PC-3 (cell line): Measurements from ENCODE around the gene ZNF287. TPM values are rescaled to one million over a fixed set of nuclear protein-coding genes. Genes with fewer than 3 reads are reported as not detected.

Source experiments
- ATAC-seq: fragments of 200-7000 bp; cut with Tn5 transposase; 2 replicates; pipeline ENCODE4 v1.9.1; 2020; ENCODE audit warnings: mild to moderate bottlenecking, moderate library complexity
- BruUV-seq: library from RNA; stranded (reverse); fragments of 400-500 nt; replicated peaks from 2 replicates; lab custom pipeline; 2021; lab: Mats Ljungman, UMichigan
- CTCF ChIA-PET: fragments of 300-600 bp; sonication (Branson Sonifier 250); formaldehyde crosslinking; loops from one replicate; lab custom pipeline; 2022; ENCODE audit warnings: antibody characterized with exemption; lab: Charles Lee
- POLR2A ChIA-PET: fragments of 300-600 bp; sonication (Branson Sonifier 250); formaldehyde crosslinking; loops from one replicate; lab custom pipeline; 2022; ENCODE audit warnings: antibody characterized with exemption; ENCODE audit not compliant: unreplicated experiment; lab: Charles Lee
- DNase-seq: peaks from one replicate; pipeline ENCODE4 v3.0.0-alpha.2; 2015
- H2AFZ ChIP-seq: fragments of 300-600 bp; sonication (generic); 2 replicates; pipeline ENCODE4 v1.6.0; 2016; ENCODE audit warnings: antibody characterized with exemption, low read length
- H3F3A ChIP-seq: fragments of 300-600 bp; sonication (generic); one replicate; pipeline ENCODE4 v1.6.0; 2017; ENCODE audit warnings: antibody characterized with exemption, low read length, control low read depth, mild to moderate bottlenecking; ENCODE audit not compliant: unreplicated experiment
- H3K27ac ChIP-seq: fragments of 300-600 bp; sonication (generic); 2 replicates; pipeline ENCODE4 v1.5.1; 2016; ENCODE audit warnings: mild to moderate bottlenecking, low read length
- H3K27me3 ChIP-seq: fragments of 300-600 bp; sonication (generic); 2 replicates; pipeline ENCODE4 v1.6.1; 2016; ENCODE audit warnings: low read length, mixed read lengths
- H3K36me3 ChIP-seq: fragments of 300-600 bp; sonication (generic); 2 replicates; pipeline ENCODE4 v1.6.1; 2016; ENCODE audit warnings: low read depth, mixed run types, low read length, mixed read lengths
- H3K4me1 ChIP-seq: fragments of 300-600 bp; sonication (generic); 2 replicates; pipeline ENCODE4 v1.5.1; 2016; ENCODE audit warnings: low read length; ENCODE audit not compliant: insufficient read depth
- H3K4me2 ChIP-seq: fragments of 300-600 bp; sonication (generic); 2 replicates; pipeline ENCODE4 v1.6.0; 2016; ENCODE audit warnings: low read length
- H3K4me3 ChIP-seq: fragments of 300-600 bp; sonication (generic); 2 replicates; pipeline ENCODE4 v1.5.1; 2016; ENCODE audit warnings: mild to moderate bottlenecking, low read length, mixed read lengths
- H3K79me2 ChIP-seq: fragments of 300-600 bp; sonication (generic); 2 replicates; pipeline ENCODE4 v1.6.1; 2017; ENCODE audit warnings: low read length, mixed read lengths
- H3K9ac ChIP-seq: fragments of 300-600 bp; sonication (generic); 2 replicates; pipeline ENCODE4 v1.6.0; 2016; ENCODE audit warnings: mild to moderate bottlenecking, low read length
- H3K9me2 ChIP-seq: fragments of 300-600 bp; sonication (generic); replicated peaks from 2 replicates; pipeline ENCODE4 v1.6.1; 2016; ENCODE audit warnings: mixed run types, low read length, mixed read lengths
- H3K9me3 ChIP-seq: fragments of 300-600 bp; sonication (generic); 2 replicates; pipeline ENCODE4 v1.6.1; 2016; ENCODE audit warnings: low read length, mixed read lengths
- H4K20me1 ChIP-seq: fragments of 300-600 bp; sonication (generic); 2 replicates; pipeline ENCODE4 v1.6.1; 2016; ENCODE audit warnings: low read length, mixed read lengths
- EZH2 ChIP-seq: fragments of 300-600 bp; sonication (generic); IDR thresholded peaks from one replicate; pipeline ENCODE4 v1.6.1; 2017; ENCODE audit warnings: antibody characterized with exemption, mild to moderate bottlenecking, low read length; ENCODE audit not compliant: unreplicated experiment
- EZH2phosphoT487 ChIP-seq: fragments of 300-600 bp; sonication (generic); IDR thresholded peaks from 2 replicates; pipeline ENCODE4 v1.6.1; 2018; ENCODE audit warnings: mild to moderate bottlenecking, antibody characterized with exemption, low read length, borderline replicate concordance
- intact Hi-C: fragments of 100-400 bp; cut with micrococcal nuclease; formaldehyde crosslinking; loops from 2 replicates; pipeline ENCODE4 v1.9.0; 2023
- total RNA-seq: library from RNA; depleted of rRNA; stranded (reverse); fragments of >200 nt; gene quantifications from 2 replicates; pipeline ENCODE4 v1.2.3, GENCODE V29; 2014
- TF ChIP-seq, protein P1 (sequence below): fragments of 300-600 bp; sonication (generic); conservative IDR thresholded peaks from 2 replicates; pipeline ENCODE4 v1.5.1; 2017; ENCODE audit warnings: antibody characterized with exemption, low read depth, mild to moderate bottlenecking, low read length

Gene ZNF287
- total RNA-seq, 1 experiment from 2014 or later = 14.0 TPM

DNA sequence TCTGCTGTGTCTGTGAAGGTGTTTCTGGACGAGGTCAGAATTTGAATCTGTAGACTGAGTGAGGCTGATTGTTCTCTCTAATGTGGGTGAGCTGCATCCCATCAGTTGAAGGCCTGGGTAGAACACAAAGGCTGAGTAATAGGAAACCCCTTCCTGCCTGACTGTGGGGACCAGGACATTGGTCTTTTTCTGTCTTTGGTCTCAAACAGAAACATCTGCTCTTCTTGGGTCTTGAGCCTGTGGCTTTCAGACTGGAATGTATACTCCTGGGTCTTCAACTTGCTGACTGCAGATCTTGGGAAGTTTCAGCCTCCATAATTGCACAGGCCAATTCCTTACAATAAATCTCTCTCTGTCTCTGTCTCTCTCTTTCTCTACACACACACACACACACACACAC, 57.4 kb downstream of the ZNF287 start:
- Histone ChIP-seq H3K9me3 (no peaks in the 10 kb centered on the region), H3F3A (no peaks in the 10 kb centered on the region), H3K27ac (no peak overlapping the region), H3K9me2 (no peaks in the 10 kb centered on the region), H3K4me3 (no peak overlapping the region), H3K4me2 (no peak overlapping the region), H2AFZ (no peak overlapping the region), H4K20me1 (no peaks in the 10 kb centered on the region), H3K79me2 (no peaks in the 10 kb centered on the region), H3K9ac (no peak overlapping the region), H3K27me3 (no peaks in the 10 kb centered on the region), H3K36me3 (no peaks in the 10 kb centered on the region), H3K4me1 (peaks cover 5% of the 10 kb centered on the region; the same call in 1 of the 2 replicates)
- ATAC-seq (no peak), DNase-seq (no peak)
- intact Hi-C loops = no loop called here
- BruUV-seq = no TSS peak
- CTCF ChIA-PET = no interaction called here
- TF ChIP-seq, protein P1, sequence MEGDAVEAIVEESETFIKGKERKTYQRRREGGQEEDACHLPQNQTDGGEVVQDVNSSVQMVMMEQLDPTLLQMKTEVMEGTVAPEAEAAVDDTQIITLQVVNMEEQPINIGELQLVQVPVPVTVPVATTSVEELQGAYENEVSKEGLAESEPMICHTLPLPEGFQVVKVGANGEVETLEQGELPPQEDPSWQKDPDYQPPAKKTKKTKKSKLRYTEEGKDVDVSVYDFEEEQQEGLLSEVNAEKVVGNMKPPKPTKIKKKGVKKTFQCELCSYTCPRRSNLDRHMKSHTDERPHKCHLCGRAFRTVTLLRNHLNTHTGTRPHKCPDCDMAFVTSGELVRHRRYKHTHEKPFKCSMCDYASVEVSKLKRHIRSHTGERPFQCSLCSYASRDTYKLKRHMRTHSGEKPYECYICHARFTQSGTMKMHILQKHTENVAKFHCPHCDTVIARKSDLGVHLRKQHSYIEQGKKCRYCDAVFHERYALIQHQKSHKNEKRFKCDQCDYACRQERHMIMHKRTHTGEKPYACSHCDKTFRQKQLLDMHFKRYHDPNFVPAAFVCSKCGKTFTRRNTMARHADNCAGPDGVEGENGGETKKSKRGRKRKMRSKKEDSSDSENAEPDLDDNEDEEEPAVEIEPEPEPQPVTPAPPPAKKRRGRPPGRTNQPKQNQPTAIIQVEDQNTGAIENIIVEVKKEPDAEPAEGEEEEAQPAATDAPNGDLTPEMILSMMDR = no peak
- TF ChIP-seq EZH2phosphoT487 (no peak), EZH2 (no peak)
- POLR2A ChIA-PET = no interaction called here

DNA sequence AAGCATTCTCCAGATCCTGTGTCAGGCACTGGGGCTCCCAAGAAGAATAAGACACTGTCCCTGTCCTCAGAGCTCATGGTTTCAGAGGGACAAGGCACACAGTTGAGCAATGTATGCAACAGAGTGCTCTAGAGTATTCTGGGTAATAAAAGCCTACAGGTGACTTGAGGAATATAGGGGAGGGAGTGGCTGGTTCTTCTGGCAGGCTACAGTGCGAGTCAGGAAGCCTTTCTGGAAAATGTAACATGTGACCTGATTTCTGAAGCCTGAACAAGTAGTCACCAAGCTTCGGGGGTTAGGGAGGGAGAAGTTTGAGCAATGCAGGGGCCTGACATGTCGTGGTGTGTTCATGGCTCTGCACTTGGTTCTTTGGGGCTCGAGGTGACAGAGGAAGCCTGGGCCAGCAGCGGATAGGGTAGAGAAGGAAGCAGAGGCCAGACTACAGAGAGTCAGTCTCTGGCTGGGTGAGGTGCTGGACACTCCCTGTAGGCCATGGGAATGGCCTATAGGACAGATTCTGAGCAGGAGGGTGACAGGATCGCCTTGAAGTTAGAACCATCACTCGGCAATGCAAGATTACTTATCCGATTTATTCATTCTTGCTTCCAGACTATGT, 61.0 kb downstream of the ZNF287 start:
- Histone ChIP-seq H3K4me2 (no peak overlapping the region), H3K27ac (no peak overlapping the region), H2AFZ (no peak overlapping the region), H3K4me1 (no peaks in the 10 kb centered on the region), H3K9me3 (no peaks in the 10 kb centered on the region), H3K36me3 (no peaks in the 10 kb centered on the region), H4K20me1 (no peaks in the 10 kb centered on the region), H3F3A (no peaks in the 10 kb centered on the region), H3K79me2 (no peaks in the 10 kb centered on the region), H3K9me2 (no peaks in the 10 kb centered on the region), H3K4me3 (no peak overlapping the region), H3K27me3 (no peaks in the 10 kb centered on the region), H3K9ac (no peak overlapping the region)
- TF ChIP-seq EZH2 (no peak), EZH2phosphoT487 (no peak)
- TF ChIP-seq, protein P1 = no peak
- intact Hi-C loops = no loop called here
- ChIA-PET POLR2A (no interaction called here), CTCF (no interaction called here)
- BruUV-seq = no TSS peak
- no peak for ATAC-seq
- DNase-seq = peak; percentile 25

DNA sequence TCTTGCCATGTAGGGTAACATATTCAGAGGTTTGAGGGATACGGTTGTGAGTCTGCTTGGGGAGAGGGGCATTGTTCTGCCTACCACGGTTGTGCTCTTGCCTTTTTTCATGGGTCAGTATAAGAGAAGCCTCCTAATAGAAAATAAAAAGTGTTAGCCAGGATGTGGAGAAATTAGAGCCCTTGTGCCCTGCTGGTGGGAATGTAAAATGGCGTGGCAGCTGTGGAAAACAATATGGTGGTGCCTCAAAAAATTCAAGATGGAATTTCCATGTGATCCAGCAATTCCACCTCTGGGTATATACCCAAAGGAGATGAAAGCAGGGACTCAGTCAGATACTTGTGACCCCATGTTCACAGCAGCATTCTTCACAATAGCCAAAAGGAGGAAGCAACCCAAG, 62.8 kb downstream of the ZNF287 start:
- Histone ChIP-seq H3K4me3 (no peak overlapping the region), H3K4me2 (no peak overlapping the region), H3K9me2 (no peaks in the 10 kb centered on the region), H3K36me3 (no peaks in the 10 kb centered on the region), H3K9me3 (no peaks in the 10 kb centered on the region), H3K27ac (no peak overlapping the region), H3K4me1 (no peaks in the 10 kb centered on the region), H2AFZ (no peak overlapping the region), H3K79me2 (no peaks in the 10 kb centered on the region), H3K9ac (no peak overlapping the region), H3F3A (no peaks in the 10 kb centered on the region), H4K20me1 (no peaks in the 10 kb centered on the region), H3K27me3 (no peaks in the 10 kb centered on the region)
- intact Hi-C loops = no loop called here
- CTCF ChIA-PET = interaction anchor here (0.7 kb wide), 1 partner anchor 128 kb away, joined by 3 read pairs; no protein-coding TSS in a partner anchor
- no peak for TF ChIP-seq EZH2phosphoT487
- TF ChIP-seq EZH2 = no peak
- TF ChIP-seq, protein P1 = peak; percentile 37; the same call in 1 of the 2 replicates
- POLR2A ChIA-PET = no interaction called here
- DNase-seq = no peak
- no TSS peak for BruUV-seq
- no peak for ATAC-seq
